ENCODE data around the gene RAB30.

GRCh38 chr11:82980292-82980691 lies 91.4 kb downstream of the RAB30 start:
- TF ChIP-seq CTCF (IDR thresholded peaks at IDR 0.05) (no peak), POLR2AphosphoS5 (IDR thresholded peaks at IDR 0.05) (no peak), POLR2A (IDR thresholded peaks at IDR 0.05) (no peak), EP300 (IDR thresholded peaks at IDR 0.05) (no peak)
